ENCODE results near the gene SH3BP5. TPM values are rescaled to one million over a fixed set of nuclear protein-coding genes. Genes with fewer than 3 reads are reported as not detected.

The SH3BP5 gene
- total RNA-seq, 6 experiments from 2014 or later, result 8.9 to 19.2 (median 13.8) TPM

GRCh38 chr3:15276028-15276724 is 56.2 kb downstream of the SH3BP5 start:
- no peak for ATAC-seq
- no peak for TF ChIP-seq POLR2A (IDR thresholded peaks at IDR 0.05)
- H3K9me3 ChIP-seq, result no peaks in the 10 kb centered on the region
- H3K27me3 ChIP-seq, result no peaks in the 10 kb centered on the region
- H3K36me3 ChIP-seq, result no peaks in the 10 kb centered on the region
- no peaks in the 10 kb centered on the region for H3K4me1 ChIP-seq
- peak in 1 of 3 donors; percentile 35 for DNase-seq
- H3K4me3 ChIP-seq, result no peak overlapping the region
- 79% methylated on average over 8 of the region's 11 CpGs for WGBS (ENCODE audit: insufficient coverage, low coverage, low lambda C conversion rate, missing lambda C conversion rate)
- intact Hi-C loops (cut with DNase I), result loop anchor here in 1 of 2 donors (10.0 kb wide), 1 partner anchor 99 kb away; no protein-coding TSS in a partner anchor
- H3K27ac ChIP-seq, result no peak overlapping the region

- Histone ChIP-seq H3K36me3 (peaks cover 0 to 3% (median 0%) of the 10 kb centered on the region in 4 donors), H3K9me3 (no peaks in the 10 kb centered on the region), H3K4me1 (peaks cover 0 to 2% (median 0%) of the 10 kb centered on the region in 4 donors), H3K27me3 (no peaks in the 10 kb centered on the region), H3K27ac (no peak overlapping the region), H3K4me3 (no peak overlapping the region)
- TF ChIP-seq POLR2A (IDR thresholded peaks at IDR 0.05), result no peak
- TF ChIP-seq, protein P1, sequence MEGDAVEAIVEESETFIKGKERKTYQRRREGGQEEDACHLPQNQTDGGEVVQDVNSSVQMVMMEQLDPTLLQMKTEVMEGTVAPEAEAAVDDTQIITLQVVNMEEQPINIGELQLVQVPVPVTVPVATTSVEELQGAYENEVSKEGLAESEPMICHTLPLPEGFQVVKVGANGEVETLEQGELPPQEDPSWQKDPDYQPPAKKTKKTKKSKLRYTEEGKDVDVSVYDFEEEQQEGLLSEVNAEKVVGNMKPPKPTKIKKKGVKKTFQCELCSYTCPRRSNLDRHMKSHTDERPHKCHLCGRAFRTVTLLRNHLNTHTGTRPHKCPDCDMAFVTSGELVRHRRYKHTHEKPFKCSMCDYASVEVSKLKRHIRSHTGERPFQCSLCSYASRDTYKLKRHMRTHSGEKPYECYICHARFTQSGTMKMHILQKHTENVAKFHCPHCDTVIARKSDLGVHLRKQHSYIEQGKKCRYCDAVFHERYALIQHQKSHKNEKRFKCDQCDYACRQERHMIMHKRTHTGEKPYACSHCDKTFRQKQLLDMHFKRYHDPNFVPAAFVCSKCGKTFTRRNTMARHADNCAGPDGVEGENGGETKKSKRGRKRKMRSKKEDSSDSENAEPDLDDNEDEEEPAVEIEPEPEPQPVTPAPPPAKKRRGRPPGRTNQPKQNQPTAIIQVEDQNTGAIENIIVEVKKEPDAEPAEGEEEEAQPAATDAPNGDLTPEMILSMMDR (IDR thresholded peaks at IDR 0.05), result no peak
- DNase-seq (peak in 1 of 3 donors; percentile 35), ATAC-seq (peak in 1 of 4 donors; percentile 25)
- 87% methylated on average over 3 of the region's 5 CpGs for WGBS (ENCODE audit: insufficient coverage, low coverage, low lambda C conversion rate, missing lambda C conversion rate)
- intact Hi-C loops (cut with DNase I), result loop anchor here in 1 of 2 donors (10.0 kb wide), 1 partner anchor 102 kb away; no protein-coding TSS in a partner anchor
Measured at GRCh38 chr3:15273227-15273626, 59.2 kb downstream of the SH3BP5 start.

GRCh38 chr3:15272426-15273196 is 59.8 kb downstream of the SH3BP5 start:
- WGBS (ENCODE audit: insufficient coverage, low coverage, low lambda C conversion rate, missing lambda C conversion rate), result 67% methylated on average over 2 of the region's 7 CpGs
- TF ChIP-seq, protein P1 (IDR thresholded peaks at IDR 0.05), result no peak
- TF ChIP-seq POLR2A (IDR thresholded peaks at IDR 0.05), result no peak
- Histone ChIP-seq H3K4me1 (peaks cover 0 to 4% (median 0%) of the 10 kb centered on the region in 4 donors), H3K27me3 (no peaks in the 10 kb centered on the region), H3K27ac (peak overlapping the region in 1 of 3 donors; percentile 54), H3K36me3 (peaks cover 0 to 3% (median 0%) of the 10 kb centered on the region in 4 donors), H3K9me3 (no peaks in the 10 kb centered on the region), H3K4me3 (no peak overlapping the region)
- intact Hi-C loops (cut with DNase I), result loop anchor here in 1 of 2 donors (10.0 kb wide), 1 partner anchor 102 kb away; no protein-coding TSS in a partner anchor
- ATAC-seq (no peak), DNase-seq (peak in 1 of 3 donors; percentile 45)

- Histone ChIP-seq H3K36me3 (peaks cover 0 to 3% (median 0%) of the 10 kb centered on the region in 4 donors), H3K4me1 (peaks cover 0 to 4% (median 0%) of the 10 kb centered on the region in 4 donors), H3K4me3 (no peak overlapping the region), H3K27me3 (no peaks in the 10 kb centered on the region), H3K27ac (peak overlapping the region in 1 of 3 donors; percentile 54), H3K9me3 (no peaks in the 10 kb centered on the region)
- intact Hi-C loops (cut with DNase I), result loop anchor here in 1 of 2 donors (10.0 kb wide), 1 partner anchor 103 kb away; no protein-coding TSS in a partner anchor
- TF ChIP-seq, protein P1 (IDR thresholded peaks at IDR 0.05), result no peak
- TF ChIP-seq POLR2A (IDR thresholded peaks at IDR 0.05), result peak; percentile 33
- DNase-seq (peak; percentile 67 to 72 (median 67)), ATAC-seq (peak; percentile 42 to 61 (median 50))
- WGBS (ENCODE audit: insufficient coverage, low coverage, low lambda C conversion rate, missing lambda C conversion rate), result 58% methylated on average over 13 of the region's 14 CpGs
Measured at GRCh38 chr3:15271785-15272381, 60.5 kb downstream of the SH3BP5 start.
